GM12878 (cell line): ENCODE results near the gene ARID1A. TPM values are rescaled to one million over a fixed set of nuclear protein-coding genes. Genes with fewer than 3 reads are reported as not detected.

Experiments
- ATAC-seq: fragments of 200-7000 bp; cut with Tn5 transposase; 3 replicates; pipeline ENCODE4 v1.9.1; 2020; ENCODE audit warnings: mild to moderate bottlenecking, moderate library complexity
- BruUV-seq: library from RNA; stranded (reverse); fragments of 400-500 nt; replicated peaks from 2 replicates; lab custom pipeline; 2021; lab: Mats Ljungman, UMichigan
- CTCF ChIA-PET: fragments of 300-600 bp; sonication (Branson Sonifier 250); formaldehyde crosslinking; extraction: SDS; loops from one replicate; lab custom pipeline; 2021; ENCODE audit warnings: inconsistent platforms; lab: Yijun Ruan, JAX
- POLR2A ChIA-PET: fragments of 350-600 bp; formaldehyde crosslinking; extraction: SDS; loops from one replicate; lab custom pipeline; 2021; ENCODE audit warnings: inconsistent platforms; lab: Charles Lee
- RAD21 ChIA-PET: fragments of 300-600 bp; sonication (Branson Sonifier 250); formaldehyde crosslinking; loops from one replicate; lab custom pipeline; 2023; ENCODE audit warnings: antibody characterized with exemption; ENCODE audit not compliant: unreplicated experiment; lab: Charles Lee
- SMC1A ChIA-PET: fragments of 300-600 bp; sonication (Branson Sonifier 250); formaldehyde crosslinking; loops from one replicate; lab custom pipeline; 2023; ENCODE audit not compliant: unreplicated experiment, uncharacterized antibody; lab: Charles Lee
- DNase-seq: peaks from one replicate; pipeline ENCODE4 v3.0.0-alpha.2; 2011; ENCODE audit warnings: low read depth, low spot score
- FAIRE-seq: peaks from 3 replicates; lab custom pipeline; 2011; peaks lifted over from hg19 to GRCh38; lab: Jason Lieb, UNC
- H2AFZ ChIP-seq: 2 replicates; pipeline ENCODE4 v1.6.0; 2011; ENCODE audit warnings: low read depth, low read length, control low read depth; ENCODE audit not compliant: control insufficient read depth
- H3K27ac ChIP-seq: 2 replicates; pipeline ENCODE4 v1.5.1; 2011; ENCODE audit warnings: control low read depth; ENCODE audit not compliant: control insufficient read depth, insufficient read depth
- H3K27me3 ChIP-seq, 2 experiments: replicated peaks in 1 of 2; 2 replicates each; pipeline versions ENCODE4 v1.6.0 to v1.6.1; 2011; ENCODE audit warnings: low read length in 1 of 2; ENCODE audit not compliant: control insufficient read depth in 2 of 2, insufficient read depth in 2 of 2
- H3K36me3 ChIP-seq, 2 experiments: 2 replicates each; pipeline ENCODE4 v1.5.1; 2011; ENCODE audit warnings: low read length in 1 of 2; ENCODE audit not compliant: control insufficient read depth in 2 of 2, insufficient read depth in 2 of 2
- H3K4me1 ChIP-seq: 2 replicates; pipeline ENCODE4 v1.6.1; 2011; ENCODE audit warnings: mild to moderate bottlenecking, low read length, moderate library complexity, mixed read lengths; ENCODE audit not compliant: control insufficient read depth, insufficient read depth
- H3K4me2 ChIP-seq: 2 replicates; pipeline ENCODE4 v1.6.0; 2011; ENCODE audit warnings: control low read depth; ENCODE audit not compliant: control insufficient read depth, insufficient read depth
- H3K4me3 ChIP-seq: fragments of 200-600 bp; sonication (generic); 2 replicates; pipeline ENCODE4 v1.5.1; 2016
- H3K79me2 ChIP-seq: 2 replicates; pipeline ENCODE4 v1.6.0; 2011; ENCODE audit warnings: low read length; ENCODE audit not compliant: control insufficient read depth, insufficient read depth
- H3K9ac ChIP-seq: 2 replicates; pipeline ENCODE4 v1.8.0; 2011; ENCODE audit warnings: low read length, control low read depth, mixed read lengths; ENCODE audit not compliant: control insufficient read depth, insufficient read depth
- H3K9me3 ChIP-seq: replicated peaks from 3 replicates; pipeline ENCODE4 v1.5.1; 2011; ENCODE audit warnings: mild to moderate bottlenecking, low read length; ENCODE audit not compliant: control insufficient read depth, insufficient read depth
- H4K20me1 ChIP-seq: 2 replicates; pipeline ENCODE4 v1.6.0; 2011; ENCODE audit not compliant: control insufficient read depth, insufficient read depth
- ATF3 ChIP-seq: IDR thresholded peaks from 2 replicates; pipeline ENCODE4 v1.6.1; 2011; ENCODE audit warnings: low read depth, mild to moderate bottlenecking, low read length, moderate library complexity, borderline replicate concordance; ENCODE audit errors: extremely low read depth
- BACH1 ChIP-seq: fragments of 450-650 bp; IDR thresholded peaks from 2 replicates; pipeline ENCODE4 v1.6.1; 2017; ENCODE audit warnings: mild to moderate bottlenecking, borderline replicate concordance
- BMI1 ChIP-seq: fragments of 450-650 bp; IDR thresholded peaks from 2 replicates; pipeline ENCODE4 v1.6.1; 2016; ENCODE audit warnings: mild to moderate bottlenecking, moderate library complexity, borderline replicate concordance
- CUX1 ChIP-seq: IDR thresholded peaks from 2 replicates; pipeline ENCODE4 v1.6.1; 2012; ENCODE audit warnings: improper control_type of control experiment, low read depth, low read length; ENCODE audit not compliant: insufficient replicate concordance
- EGR1 ChIP-seq, 2 experiments: IDR thresholded peaks; 1 replicate in 1 of 2; 2 replicates in 1 of 2; pipeline ENCODE4 v1.6.1; 2011 to 2012; ENCODE audit warnings: low read depth in 2 of 2, low read length in 2 of 2, borderline replicate concordance in 1 of 2, mild to moderate bottlenecking in 1 of 2, moderate library complexity in 1 of 2
- HSF1 ChIP-seq: fragments of 150-350 bp; IDR thresholded peaks from 2 replicates; pipeline ENCODE4 v1.6.1; 2014; ENCODE audit warnings: mild to moderate bottlenecking, low read depth, low read length
- KDM1A ChIP-seq: fragments of 200-600 bp; sonication (generic); IDR thresholded peaks from 2 replicates; pipeline ENCODE4 v1.6.1; 2016; ENCODE audit warnings: borderline replicate concordance
- MEF2B ChIP-seq: fragments of 450-650 bp; IDR thresholded peaks from 2 replicates; pipeline ENCODE4 v1.6.1; 2018; ENCODE audit warnings: mild to moderate bottlenecking, moderate library complexity; ENCODE audit not compliant: partially characterized antibody, poor library complexity, severe bottlenecking
- SMC3 ChIP-seq: IDR thresholded peaks from 2 replicates; pipeline ENCODE4 v1.6.1; 2011; ENCODE audit warnings: low read length, improper control_type of control experiment, borderline replicate concordance
- ZNF687 ChIP-seq: fragments of 450-650 bp; IDR thresholded peaks from 2 replicates; pipeline ENCODE4 v1.6.1; 2017; ENCODE audit warnings: mild to moderate bottlenecking, moderate library complexity
- WGBS: methylation state at CpG from one replicate; pipeline ENCODE4 v1.1.6; 2016; ENCODE audit warnings: low lambda C conversion rate; ENCODE audit not compliant: insufficient replicate concordance, insufficient coverage; ENCODE audit errors: missing lambda C conversion rate; 5-methylcytosine and 5-hydroxymethylcytosine counted together
- in situ Hi-C: fragments of 300-500 bp; cut with MboI; formaldehyde crosslinking; loops from 9 replicates; pipeline ENCODE4 v1.14.3; 2018; ENCODE audit warnings: mixed read lengths
- intact Hi-C: fragments of 100-400 bp; cut with micrococcal nuclease; formaldehyde crosslinking; loops from one replicate; pipeline ENCODE4 v1.14.2; 2022; ENCODE audit not compliant: unreplicated experiment
- polyA plus RNA-seq, 11 experiments: library from polyadenylated mRNA; depleted of rRNA in 4 of 11; unstranded in 6 of 11; stranded (reverse) in 5 of 11; fragments of >200 nt; fragmentation: Nextera tagmentation in 4 of 11; fragmentation: Illumina TruSeq in 1 of 11; extraction: Ambion mirVana in 4 of 11; extraction: Trizol in 1 of 11; gene quantifications; 1 replicate in 1 of 11; 2 replicates in 10 of 11; pipeline versions ENCODE4 v1.2.1 to v1.2.3, GENCODE V29; 2011 to 2016; ENCODE audit warnings: inconsistent platforms in 2 of 11, missing spikeins in 2 of 11, low read depth in 1 of 11
- total RNA-seq, 4 experiments: library from RNA; depleted of rRNA in 3 of 4; stranded (reverse); fragments of >200 nt in 3 of 4; fragmentation: Illumina TruSeq in 1 of 4; extraction: Trizol in 1 of 4; gene quantifications; 2 replicates each; pipeline versions ENCODE4 v1.2.1 to v1.2.3, GENCODE V29; 2013 to 2021

Gene ARID1A
- total and polyA plus RNA-seq, 10 of the 15 experiments (the other 5 are each of a cell fraction or from before 2014, with no cell fraction given), result 10.0 to 98.0 (median 23.5) TPM

GRCh38 chr1:26811708-26812107 is 115.9 kb downstream of the ARID1A start (continued):
- no peak for TF ChIP-seq MEF2B
- no peak for TF ChIP-seq KDM1A
- TF ChIP-seq CUX1, result no peak
- no peak for TF ChIP-seq EGR1 (IDR thresholded peaks at IDR 0.05; ENCODE audit: borderline replicate concordance in 1 of 2, low read depth in 2 of 2, low read length in 2 of 2)

- no TSS peak for BruUV-seq
- Histone ChIP-seq H3K27me3 (no peaks in the 10 kb centered on the region), H3K9me3 (no peaks in the 10 kb centered on the region), H2AFZ (no peak overlapping the region), H3K4me3 (no peak overlapping the region), H3K27ac (no peak overlapping the region), H3K36me3 (no peaks in the 10 kb centered on the region), H3K4me1 (no peaks in the 10 kb centered on the region), H3K4me2 (no peak overlapping the region), H4K20me1 (no peaks in the 10 kb centered on the region), H3K9ac (no peak overlapping the region), H3K79me2 (no peaks in the 10 kb centered on the region)
- ATAC-seq, result no peak
- intact Hi-C loops, result no loop called here
- ChIA-PET POLR2A (interaction anchor here (0.6 to 0.7 kb wide), 2 partner anchors 15 to 19 kb away, joined by 3 to 5 read pairs; no protein-coding TSS in a partner anchor), SMC1A (interaction anchor here (0.6 kb wide), 1 partner anchor 288 kb away, joined by 3 read pairs; no protein-coding TSS in a partner anchor), RAD21 (no interaction called here), CTCF (interaction anchor here (1.1 kb wide), 1 partner anchor 212 kb away, joined by 3 read pairs; no protein-coding TSS in a partner anchor)
- no peak for DNase-seq
- FAIRE-seq, result no peak
- in situ Hi-C loops, result loop anchor here (5.0 kb wide), 1 partner anchor 63 kb away; no protein-coding TSS in a partner anchor
- WGBS, result 100% methylated on average over 1 of the region's 2 CpGs
- TF ChIP-seq ZNF687, result no peak
- no peak for TF ChIP-seq ATF3
- TF ChIP-seq BMI1, result no peak
- no peak for TF ChIP-seq SMC3
- TF ChIP-seq HSF1, result no peak
- no peak for TF ChIP-seq BACH1
Observed at GRCh38 chr1:26814377-26814776, 118.6 kb downstream of the ARID1A start.
